GM18498 (cell line): ENCODE data around the gene MGAT4B.

Experiments used
- ATAC-seq: cut with Tn5 transposase; IDR thresholded peaks from one replicate; pipeline ENCODE4 v1.9.1; 2021; ENCODE audit warnings: mild to moderate bottlenecking, moderate library complexity; ENCODE audit not compliant: unreplicated experiment

Gene MGAT4B

DNA sequence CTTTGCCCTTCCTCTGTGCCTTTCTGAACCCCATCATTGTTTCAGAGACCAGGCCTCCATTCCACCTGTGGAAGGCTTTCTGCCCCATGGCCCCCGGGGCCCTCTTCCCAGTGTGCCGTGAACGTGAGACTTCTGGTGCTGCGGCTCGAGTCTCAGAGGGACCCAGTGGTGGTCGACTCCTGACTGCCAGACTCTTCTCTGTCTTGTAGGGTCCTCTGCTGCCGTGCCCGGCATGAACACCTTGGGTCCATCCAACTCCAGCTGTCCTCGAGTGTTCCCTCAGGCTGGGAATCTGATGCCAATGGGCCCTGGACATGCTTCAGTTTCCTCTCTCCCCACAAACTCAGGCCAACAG is 33.0 kb downstream of the MGAT4B start:
- ATAC-seq: no peak

DNA sequence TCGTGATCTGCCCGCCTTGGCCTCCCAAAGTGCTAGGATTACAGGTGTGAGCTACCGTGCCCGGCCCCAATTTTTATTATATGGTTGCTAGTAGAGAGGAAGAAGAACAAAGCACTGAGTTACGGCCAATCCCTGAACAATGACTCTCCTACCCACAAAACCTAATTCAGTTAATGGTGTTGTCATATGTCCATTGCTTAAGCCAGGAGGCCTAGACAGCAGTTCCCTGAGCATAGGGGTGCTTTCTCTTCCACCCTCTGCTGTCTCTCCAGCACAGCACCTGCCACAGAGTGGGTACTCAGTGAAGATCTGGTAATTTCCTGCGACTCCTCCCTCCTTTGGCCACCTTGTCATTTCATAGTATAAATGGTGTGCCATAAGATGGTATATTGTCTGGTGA is 34.3 kb downstream of the MGAT4B start:
- no peak for ATAC-seq

DNA sequence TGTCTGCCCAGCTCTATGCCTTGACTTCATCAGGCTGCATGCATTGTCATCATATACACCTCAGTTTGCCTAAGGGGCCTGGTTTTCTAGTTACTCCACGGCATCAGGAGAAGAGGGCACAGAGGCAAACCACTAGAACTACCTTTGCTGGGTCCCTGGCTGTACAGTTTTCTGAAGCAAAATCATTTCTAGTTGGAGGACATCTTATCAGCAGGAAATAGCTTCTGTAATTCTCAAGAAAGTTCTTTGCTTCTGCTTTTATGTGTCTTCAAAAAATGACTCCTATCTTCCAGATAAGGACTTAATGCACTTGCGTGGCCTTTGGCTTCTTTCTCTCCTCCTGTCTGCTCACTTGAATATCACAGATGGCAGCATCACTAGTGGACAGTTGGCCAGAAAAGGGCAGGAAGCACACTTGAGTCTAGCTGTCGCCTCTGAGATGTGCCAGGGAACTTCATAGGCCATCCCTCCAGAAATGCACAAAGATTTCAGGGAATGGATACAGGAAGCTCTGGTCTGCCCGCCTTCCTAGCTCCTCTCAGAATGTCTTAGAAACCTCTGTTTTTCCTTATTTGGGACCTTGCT is 35.3 kb downstream of the MGAT4B start:
- no peak for ATAC-seq

DNA sequence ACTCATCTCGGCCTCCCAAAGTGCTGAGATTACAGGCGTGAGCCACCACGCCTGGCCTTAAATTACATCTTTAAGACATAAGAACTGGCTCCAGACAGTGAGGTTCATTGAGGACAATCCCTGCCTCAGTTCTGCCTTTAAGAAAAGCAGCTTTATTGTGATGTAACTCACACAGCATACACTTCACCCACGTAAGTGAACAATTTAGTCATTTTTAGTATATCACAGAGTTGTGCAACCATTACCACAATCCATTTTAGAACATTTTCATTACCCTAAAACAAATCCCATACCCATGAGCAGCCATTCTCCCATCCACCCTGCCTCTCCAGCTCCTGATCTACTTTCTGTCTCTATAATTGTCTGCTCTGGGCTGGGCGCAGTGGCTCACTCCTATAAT is 36.9 kb downstream of the MGAT4B start:
- ATAC-seq: no peak

DNA sequence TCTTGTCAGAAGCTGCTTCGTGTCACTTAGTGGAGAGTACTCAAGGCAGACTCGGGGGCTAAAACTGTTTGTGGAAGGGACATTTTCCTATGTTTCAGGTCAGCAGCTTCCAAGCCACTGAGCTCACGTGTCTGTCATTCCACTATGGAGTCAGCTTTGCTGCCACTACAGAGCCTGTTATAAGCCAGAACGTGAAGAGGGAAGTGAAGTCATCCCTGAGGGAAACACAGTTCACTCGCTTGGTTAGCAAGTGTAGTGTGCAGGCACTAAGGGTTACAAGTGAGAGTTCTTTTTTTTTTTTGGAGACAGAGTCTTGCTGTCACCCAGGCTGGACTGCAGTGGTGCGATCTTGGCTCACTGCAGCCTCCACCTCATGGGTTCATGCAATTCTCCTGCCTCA is 37.4 kb downstream of the MGAT4B start:
- ATAC-seq: no peak

DNA sequence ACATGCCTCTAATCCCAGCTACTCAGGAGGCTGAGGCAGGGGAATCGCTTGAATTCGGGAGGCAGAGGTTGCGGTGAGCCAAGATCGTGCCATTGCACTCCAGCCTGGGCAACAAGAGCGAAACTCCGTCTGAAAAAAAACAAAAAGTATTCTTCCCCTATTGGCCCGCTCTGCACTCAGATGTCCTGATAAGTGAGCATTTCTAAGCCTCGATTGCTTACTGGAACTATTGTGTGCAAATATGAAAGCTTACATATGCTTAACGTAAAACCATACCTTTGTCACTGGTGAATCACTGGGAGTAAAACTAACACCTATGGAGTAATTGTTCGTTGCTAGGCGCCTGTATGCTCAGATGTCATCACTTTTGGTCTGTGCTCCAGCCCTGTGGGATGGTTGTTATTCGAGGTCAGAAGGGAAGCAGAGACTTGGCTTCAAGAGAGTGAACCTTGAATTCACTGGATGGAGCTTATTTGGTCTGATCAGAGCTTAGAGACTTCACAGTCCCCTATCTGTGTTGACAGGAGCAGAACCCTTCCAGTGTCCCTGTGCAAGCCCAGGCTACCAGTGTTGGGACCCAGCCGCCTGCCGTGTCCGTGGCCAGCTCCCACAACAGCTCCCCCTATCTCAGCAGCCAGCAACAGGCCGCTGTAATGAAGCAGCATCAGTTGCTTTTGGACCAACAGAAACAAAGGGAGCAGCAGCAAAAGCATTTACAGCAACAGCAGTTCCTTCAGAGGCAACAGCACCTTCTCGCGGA is 38.2 kb downstream of the MGAT4B start:
- ATAC-seq: no peak

DNA sequence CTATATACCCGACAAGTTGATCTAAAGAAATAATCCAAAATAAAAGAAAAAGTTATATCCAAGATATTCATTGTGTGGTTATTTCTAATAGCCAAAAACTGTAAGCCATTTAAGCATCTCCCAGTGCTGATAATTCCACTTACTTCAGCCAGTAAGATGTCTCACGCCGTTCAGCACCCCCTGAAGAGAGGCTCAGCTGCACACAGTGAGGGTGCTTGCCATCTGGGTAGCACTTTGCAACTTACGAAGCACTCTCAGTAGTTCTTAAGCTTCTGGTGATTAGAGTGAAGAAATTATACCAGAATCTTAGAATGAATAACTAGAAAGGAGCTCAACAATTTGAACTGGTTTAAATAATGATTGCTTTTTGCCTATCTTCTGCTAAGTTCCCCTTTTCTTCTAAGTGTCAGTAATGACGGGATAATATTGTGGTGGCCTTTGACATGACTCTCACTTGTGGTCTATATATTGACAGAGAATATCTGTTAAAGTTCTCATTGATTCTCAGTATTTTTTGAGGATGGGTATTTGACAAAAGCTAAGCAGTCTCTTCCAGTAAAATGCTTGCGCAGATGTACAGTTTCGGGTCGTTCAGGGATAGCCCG is 39.1 kb downstream of the MGAT4B start:
- no peak for ATAC-seq

DNA sequence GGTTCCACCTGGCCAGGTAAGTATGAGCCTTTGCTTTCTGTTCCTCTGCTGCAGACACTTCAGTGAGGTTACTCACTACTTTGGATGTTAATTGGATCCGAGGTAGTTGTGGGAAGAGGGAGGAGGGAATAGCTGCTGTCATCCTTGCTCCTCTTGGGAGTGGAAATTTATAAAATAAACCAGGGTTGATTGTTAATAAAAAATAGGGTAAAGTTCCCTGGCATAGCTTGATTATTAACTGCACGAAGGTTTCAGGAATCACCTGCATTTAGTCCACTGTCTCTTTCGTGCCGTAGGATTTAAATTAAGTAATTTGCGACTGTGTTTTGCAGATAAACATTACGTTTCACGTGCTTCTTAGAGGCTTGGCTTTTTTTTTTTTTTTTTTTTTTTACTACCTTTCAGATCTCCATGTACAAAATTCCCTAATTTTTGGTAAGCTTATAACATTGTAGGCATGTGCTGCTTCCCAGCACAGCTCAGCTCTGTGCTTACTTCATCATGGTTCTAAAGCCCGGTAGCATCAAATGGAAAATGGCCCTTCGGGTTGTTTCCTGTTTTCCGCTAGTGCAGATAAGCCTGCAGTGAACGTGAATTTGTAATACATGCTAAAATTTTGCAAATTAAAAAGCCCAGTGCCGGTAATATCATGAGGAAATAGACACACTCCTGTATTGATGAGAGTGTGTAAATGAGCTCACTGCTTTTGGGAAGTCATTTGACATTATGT is 39.8 kb downstream of the MGAT4B start:
- no peak for ATAC-seq

DNA sequence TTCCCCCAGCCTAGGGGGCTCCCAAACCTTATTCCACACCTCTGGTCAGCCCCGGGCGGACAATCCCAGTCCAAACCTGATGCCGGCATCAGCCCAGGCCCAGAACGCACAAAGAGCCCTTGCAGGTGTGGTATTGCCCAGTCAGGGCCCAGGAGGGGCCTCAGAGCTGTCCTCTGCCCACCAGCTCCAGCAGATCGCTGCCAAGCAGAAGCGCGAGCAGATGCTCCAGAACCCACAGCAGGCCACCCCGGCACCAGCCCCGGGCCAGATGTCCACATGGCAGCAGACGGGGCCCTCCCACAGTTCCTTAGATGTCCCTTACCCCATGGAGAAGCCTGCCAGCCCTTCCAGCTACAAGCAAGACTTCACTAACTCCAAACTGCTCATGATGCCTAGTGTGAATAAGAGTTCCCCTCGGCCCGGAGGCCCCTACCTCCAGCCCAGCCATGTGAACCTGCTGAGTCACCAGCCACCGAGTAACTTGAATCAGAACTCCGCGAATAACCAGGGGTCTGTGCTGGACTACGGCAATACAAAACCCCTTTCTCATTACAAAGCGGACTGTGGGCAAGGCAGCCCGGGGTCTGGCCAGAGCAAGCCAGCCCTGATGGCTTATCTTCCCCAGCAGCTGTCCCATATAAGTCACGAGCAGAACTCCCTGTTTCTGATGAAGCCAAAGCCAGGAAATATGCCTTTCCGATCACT is 40.5 kb downstream of the MGAT4B start:
- ATAC-seq: no peak

DNA sequence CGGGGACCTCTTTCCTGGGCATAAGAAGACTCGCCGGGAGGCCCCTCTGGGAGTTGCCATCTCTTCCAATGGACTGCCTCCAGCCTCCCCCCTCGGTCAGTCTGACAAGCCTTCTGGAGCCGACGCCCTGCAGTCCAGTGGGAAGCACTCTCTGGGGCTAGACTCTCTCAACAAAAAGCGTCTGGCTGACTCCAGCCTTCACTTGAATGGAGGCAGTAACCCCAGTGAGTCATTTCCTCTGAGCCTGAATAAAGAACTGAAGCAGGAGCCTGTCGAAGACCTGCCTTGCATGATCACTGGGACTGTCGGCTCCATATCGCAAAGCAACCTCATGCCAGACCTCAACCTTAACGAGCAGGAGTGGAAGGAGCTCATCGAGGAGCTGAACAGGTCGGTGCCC is 41.3 kb downstream of the MGAT4B start:
- ATAC-seq: no peak

DNA sequence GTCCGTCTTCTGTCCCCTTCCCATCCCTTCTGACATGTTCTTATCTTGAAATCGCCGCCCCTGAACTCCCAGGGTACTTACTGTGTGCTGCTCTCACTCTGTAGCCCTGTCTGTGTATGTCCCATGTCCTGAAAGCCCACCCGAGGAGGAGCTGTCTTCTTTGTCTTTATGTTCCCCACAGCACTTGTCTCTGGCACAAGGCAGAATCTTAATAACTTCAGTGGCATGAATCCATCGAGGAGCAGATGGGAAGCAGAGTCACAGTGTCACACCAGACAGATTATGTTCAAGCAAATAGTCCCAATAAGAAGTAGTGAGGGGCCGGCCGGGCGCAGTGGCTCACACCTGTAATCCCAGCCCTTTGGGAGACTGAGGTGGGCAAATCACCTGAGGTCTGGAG is 42.6 kb downstream of the MGAT4B start:
- no peak for ATAC-seq

DNA sequence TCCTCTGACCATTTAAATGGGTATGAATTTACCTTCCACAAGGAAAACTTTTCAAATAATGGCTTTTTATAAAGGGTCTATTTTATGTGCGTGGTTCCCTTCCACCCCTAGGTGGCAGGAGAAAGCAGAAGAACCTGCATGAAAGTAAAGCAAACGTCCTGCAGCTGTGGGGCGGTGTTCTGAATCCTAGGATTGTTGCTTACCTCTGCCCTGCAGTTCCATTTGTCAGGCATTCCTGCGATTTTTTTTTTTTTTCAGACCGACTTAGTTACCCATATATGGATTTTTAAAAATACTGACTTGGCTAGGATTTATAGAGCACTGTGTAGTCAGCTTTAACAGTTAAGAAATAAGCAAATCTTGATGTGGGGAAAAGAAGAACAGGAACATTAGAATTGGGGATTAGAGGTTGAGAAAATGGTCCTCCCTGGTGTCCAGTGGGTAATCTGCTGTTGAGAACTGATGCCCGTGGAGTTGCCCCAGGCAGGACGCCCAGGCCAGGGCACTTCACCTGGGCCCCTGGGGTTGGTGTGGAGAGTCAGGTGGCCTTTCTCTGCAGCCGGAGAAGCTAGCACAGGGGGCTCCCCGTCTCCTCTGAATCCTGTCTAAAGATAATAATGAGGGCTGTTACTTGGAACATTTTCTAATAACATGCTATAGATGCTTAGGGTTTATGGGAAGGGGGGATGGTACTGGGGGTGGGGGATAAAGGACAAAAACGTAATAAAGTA is 43.3 kb downstream of the MGAT4B start:
- ATAC-seq: peak; percentile 46

DNA sequence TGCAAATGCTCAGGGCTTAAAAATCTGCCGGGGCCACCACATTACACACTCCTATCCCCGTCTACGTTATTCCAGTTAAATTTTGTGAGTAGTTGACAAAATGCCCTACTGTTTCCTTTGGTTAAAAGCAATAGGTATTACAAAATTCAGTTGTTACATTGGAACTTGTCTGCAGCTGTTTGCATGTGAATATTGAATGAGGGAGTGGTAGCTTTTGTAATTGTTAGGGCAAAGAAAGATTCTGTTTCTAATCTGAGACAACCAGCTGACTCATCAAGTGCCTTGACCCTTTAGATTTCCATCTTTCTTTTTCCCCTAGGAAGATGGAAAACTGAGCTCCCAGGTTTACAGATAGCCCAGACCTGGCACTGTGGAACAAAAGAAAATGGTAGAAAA is 43.9 kb downstream of the MGAT4B start:
- no peak for ATAC-seq

DNA sequence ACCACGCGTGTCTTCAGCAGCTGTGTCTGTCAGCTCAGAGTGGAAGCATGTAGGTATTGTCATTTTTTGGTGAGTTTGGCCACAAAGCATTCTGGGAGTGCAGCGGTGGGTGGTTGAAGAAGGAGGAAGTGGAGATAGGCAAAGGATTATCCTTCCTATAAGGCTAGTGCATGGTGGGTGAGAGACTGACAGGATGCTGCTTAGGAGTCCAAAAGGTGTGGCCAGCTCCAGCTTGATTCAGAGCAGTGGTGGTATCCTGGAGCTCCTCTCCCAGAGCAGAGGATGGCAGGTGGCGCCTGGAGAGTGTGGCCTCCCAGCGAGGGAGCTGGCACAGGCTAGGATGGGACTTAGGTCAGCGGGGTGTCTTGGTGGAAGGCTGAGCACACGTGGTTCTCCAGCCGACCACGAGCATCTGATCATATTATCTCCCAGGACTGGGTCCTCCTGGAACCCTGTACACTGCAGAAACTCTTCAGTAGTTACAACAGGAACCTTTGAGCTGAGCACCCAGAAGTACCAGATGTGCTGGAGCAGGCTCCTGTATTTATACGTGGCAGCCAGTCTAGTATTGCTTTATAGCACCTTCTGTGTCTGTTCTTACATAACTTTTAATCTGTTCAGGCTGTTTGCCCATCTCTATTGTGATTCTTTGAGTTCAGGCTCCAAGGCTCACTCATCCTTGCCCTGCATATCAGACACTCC is 44.4 kb downstream of the MGAT4B start:
- peak; percentile 43 for ATAC-seq

DNA sequence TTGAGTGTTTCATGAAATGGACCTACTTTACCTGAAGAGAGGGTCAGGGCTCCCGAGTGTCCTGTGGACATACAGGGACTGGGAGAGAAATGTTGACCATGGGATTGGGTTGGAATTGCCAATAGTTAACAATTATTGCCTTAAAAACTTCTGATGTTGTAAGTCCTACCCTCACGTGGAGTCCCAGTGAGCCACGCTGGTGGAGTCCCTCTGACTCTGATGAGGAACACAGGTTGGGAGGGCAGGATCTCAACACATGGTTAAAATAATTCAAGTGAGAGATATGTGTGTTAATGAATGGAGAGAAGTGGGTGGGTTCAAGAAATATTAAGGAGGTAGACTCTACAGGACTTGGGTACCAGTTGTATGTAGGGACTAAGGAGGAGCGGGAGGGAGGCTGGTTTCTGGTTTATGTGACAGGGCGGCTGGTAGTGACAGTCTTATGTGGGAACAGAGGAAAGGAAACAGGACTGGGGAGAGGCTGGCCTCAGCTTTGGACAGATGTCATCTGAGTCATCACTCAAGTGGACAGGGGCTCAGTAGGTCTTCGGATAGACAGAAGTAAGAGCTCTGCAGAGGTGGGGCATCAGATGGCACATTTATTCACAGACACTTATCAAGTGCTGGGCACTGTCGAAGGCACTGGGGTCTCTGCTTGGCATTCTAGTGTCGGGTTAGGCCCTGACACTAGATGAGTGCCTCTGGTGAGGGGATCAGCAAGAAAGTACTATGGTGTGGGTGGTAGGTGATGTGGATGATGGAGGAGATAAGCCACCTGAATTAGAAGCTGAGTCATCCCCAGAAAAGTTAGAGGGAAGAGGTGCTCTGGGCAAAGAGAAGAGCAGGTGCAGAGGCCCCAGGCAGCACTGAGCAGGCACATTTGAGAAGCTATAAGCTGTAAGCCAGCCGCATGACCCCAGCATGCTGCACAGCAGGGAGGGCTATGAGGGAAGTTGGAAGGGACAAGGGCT is 46.8 kb downstream of the MGAT4B start:
- peak; percentile 53 for ATAC-seq

DNA sequence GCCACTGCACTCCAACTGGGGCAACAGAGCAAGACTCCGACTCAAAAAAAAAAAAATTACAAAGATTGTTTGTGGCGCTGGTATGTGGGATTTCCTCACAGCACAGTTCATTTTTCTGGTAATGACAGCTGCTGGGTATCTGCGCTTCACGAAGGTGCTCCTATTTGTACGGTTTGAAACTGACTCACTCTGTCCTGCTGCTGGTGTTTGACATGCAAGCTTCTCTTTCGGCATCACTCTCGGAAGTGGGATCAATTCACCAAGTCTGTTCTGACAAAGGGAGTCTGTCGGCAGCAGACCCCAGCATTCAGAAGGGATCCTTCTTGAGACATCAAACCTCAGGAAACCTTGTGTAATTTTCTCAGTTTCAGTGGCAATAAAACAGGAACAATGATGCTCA is 47.7 kb downstream of the MGAT4B start:
- ATAC-seq: no peak

DNA sequence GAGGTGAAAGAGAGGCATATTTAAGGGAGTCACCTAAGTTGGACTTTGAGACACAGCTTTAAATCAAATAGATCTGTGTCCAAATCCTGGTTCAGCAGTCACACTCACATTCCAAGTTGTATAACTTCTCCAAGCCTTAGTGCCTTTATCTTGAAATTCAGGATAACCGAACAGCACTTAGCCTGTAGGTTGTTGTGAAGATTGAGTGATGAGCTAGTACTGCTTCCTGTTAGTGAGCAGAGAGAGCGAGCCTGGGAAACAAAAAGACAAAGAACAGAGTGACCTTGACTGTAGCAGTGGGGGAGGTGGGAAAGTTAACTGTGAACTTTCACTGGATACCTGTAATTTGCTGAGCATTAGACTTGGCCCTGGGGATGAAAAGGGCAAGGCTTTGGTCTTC is 51.6 kb downstream of the MGAT4B start:
- ATAC-seq: no peak

DNA sequence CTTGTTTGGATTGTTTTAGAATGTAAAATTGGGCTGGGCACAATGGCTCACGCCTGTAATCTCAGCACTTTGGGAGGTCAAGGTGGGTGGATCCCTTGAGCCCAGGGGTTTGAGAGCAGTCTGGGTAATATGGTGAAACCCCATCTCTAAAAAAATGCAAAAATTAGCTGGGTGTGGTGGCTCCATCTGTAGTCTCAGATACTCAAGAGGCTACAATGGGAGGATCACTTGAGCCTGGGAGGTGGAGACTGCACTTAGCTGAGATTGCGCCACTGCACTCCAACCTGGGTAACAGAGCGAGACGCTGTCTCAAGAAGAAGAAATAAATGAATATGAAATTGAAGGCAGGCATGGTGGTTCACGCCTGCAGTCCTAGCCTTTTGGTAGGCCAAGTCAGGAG is 52.7 kb downstream of the MGAT4B start:
- ATAC-seq: no peak
